SU-DHL-6 (cell line): ENCODE results near the gene WARS2.

Experiments
- H2AFZ ChIP-seq: fragments of 200-600 bp; sonication (generic); 2 replicates; pipeline ENCODE4 v1.6.1; 2014; ENCODE audit warnings: low read depth, mild to moderate bottlenecking, moderate library complexity, mixed read lengths, antibody characterized with exemption, low read length; ENCODE audit not compliant: severe bottlenecking
- H3F3A ChIP-seq: fragments of 200-600 bp; shearing (Covaris generic); 2 replicates; pipeline ENCODE4 v1.6.0; 2016; ENCODE audit warnings: antibody characterized with exemption, mild to moderate bottlenecking; ENCODE audit not compliant: insufficient read depth
- H3K27ac ChIP-seq: fragments of 200-600 bp; sonication (generic); 2 replicates; pipeline ENCODE4 v1.5.1; 2016; ENCODE audit warnings: low read depth, mild to moderate bottlenecking, low read length, moderate library complexity, mixed read lengths
- H3K27me3 ChIP-seq: fragments of 200-600 bp; sonication (generic), shearing (Covaris generic); 2 replicates; pipeline ENCODE4 v1.6.0; 2014; ENCODE audit warnings: mild to moderate bottlenecking, low read length
- H3K36me3 ChIP-seq: fragments of 200-600 bp; sonication (generic); 2 replicates; pipeline ENCODE4 v1.6.1; 2014; ENCODE audit warnings: mild to moderate bottlenecking, low read length, mixed read lengths
- H3K4me2 ChIP-seq: fragments of 300-600, 200-600 bp; shearing (Covaris generic), sonication (generic); 2 replicates; pipeline ENCODE4 v1.6.0; 2014; ENCODE audit warnings: low read length, low read depth, mild to moderate bottlenecking; ENCODE audit not compliant: poor library complexity, severe bottlenecking
- H3K4me3 ChIP-seq: fragments of 200-600 bp; sonication (generic); 2 replicates; pipeline ENCODE4 v1.5.1; 2014; ENCODE audit warnings: antibody characterized with exemption, low read length, mild to moderate bottlenecking, mixed read lengths; ENCODE audit not compliant: insufficient read depth, poor library complexity, severe bottlenecking
- H3K79me2 ChIP-seq: fragments of 200-600 bp; sonication (generic); 2 replicates; pipeline ENCODE4 v1.6.1; 2014; ENCODE audit warnings: mild to moderate bottlenecking, low read length, moderate library complexity; ENCODE audit not compliant: insufficient read depth
- H3K9ac ChIP-seq: fragments of 200-600 bp; sonication (generic); 2 replicates; pipeline ENCODE4 v1.7.0; 2014; ENCODE audit warnings: mild to moderate bottlenecking, low read length
- H3K9me2 ChIP-seq: fragments of 200-600 bp; sonication (generic); replicated peaks from 2 replicates; pipeline ENCODE4 v1.6.1; 2014; ENCODE audit warnings: low read length; ENCODE audit not compliant: insufficient read depth
- H3K9me3 ChIP-seq: fragments of 200-600 bp; sonication (generic); 2 replicates; pipeline ENCODE4 v1.6.1; 2014; ENCODE audit warnings: low read length, mixed read lengths; ENCODE audit not compliant: insufficient read depth
- H4K20me1 ChIP-seq: fragments of 200-600 bp; sonication (generic); 2 replicates; pipeline ENCODE4 v1.6.1; 2014; ENCODE audit warnings: low read depth, mild to moderate bottlenecking, antibody characterized with exemption, low read length, moderate library complexity, mixed read lengths
- CTCF ChIP-seq: fragments of 200-600 bp; sonication (generic); IDR thresholded peaks from one replicate; pipeline ENCODE4 v1.5.1; 2017; ENCODE audit warnings: antibody characterized with exemption, mild to moderate bottlenecking, low read length, moderate library complexity; ENCODE audit not compliant: insufficient read depth, poor library complexity, severe bottlenecking
- EZH2phosphoT487 ChIP-seq: fragments of 200-600 bp; sonication (generic), shearing (Covaris generic); conservative IDR thresholded peaks from 2 replicates; pipeline ENCODE4 v1.6.1; 2018; ENCODE audit warnings: mild to moderate bottlenecking, antibody characterized with exemption, low read length, moderate library complexity, mixed read lengths

WARS2 gene

GRCh38 chr1:119012383-119012782 is 128.1 kb downstream of the WARS2 start:
- no peaks in the 10 kb centered on the region for H3K27me3 ChIP-seq
- H3K9me3 ChIP-seq: no peaks in the 10 kb centered on the region
- no peak overlapping the region for H3K27ac ChIP-seq
- no peaks in the 10 kb centered on the region for H3K36me3 ChIP-seq
- H3K79me2 ChIP-seq: no peaks in the 10 kb centered on the region
- no peak overlapping the region for H3K4me3 ChIP-seq
- no peak overlapping the region for H3K4me2 ChIP-seq
- H2AFZ ChIP-seq: no peak overlapping the region
- TF ChIP-seq CTCF: no peak
- no peak for TF ChIP-seq EZH2phosphoT487
- no peaks in the 10 kb centered on the region for H3K9me2 ChIP-seq
- no peaks in the 10 kb centered on the region for H3F3A ChIP-seq
- no peaks in the 10 kb centered on the region for H4K20me1 ChIP-seq
- H3K9ac ChIP-seq: no peak overlapping the region

GRCh38 chr1:119011706-119012105 is 128.7 kb downstream of the WARS2 start:
- Histone ChIP-seq H3K9me2 (no peaks in the 10 kb centered on the region), H3K27me3 (no peaks in the 10 kb centered on the region), H3K9me3 (no peaks in the 10 kb centered on the region), H3K36me3 (no peaks in the 10 kb centered on the region), H2AFZ (no peak overlapping the region), H3F3A (no peaks in the 10 kb centered on the region), H3K4me3 (no peak overlapping the region), H3K27ac (no peak overlapping the region), H4K20me1 (no peaks in the 10 kb centered on the region), H3K4me2 (no peak overlapping the region), H3K79me2 (no peaks in the 10 kb centered on the region), H3K9ac (no peak overlapping the region)
- no peak for TF ChIP-seq EZH2phosphoT487
- TF ChIP-seq CTCF: no peak

GRCh38 chr1:119011116-119011515 is 129.3 kb downstream of the WARS2 start:
- Histone ChIP-seq H3K27me3 (no peaks in the 10 kb centered on the region), H3K4me2 (no peak overlapping the region), H3K36me3 (no peaks in the 10 kb centered on the region), H4K20me1 (no peaks in the 10 kb centered on the region), H3K9me3 (no peaks in the 10 kb centered on the region), H2AFZ (no peak overlapping the region), H3K27ac (no peak overlapping the region), H3K9ac (no peak overlapping the region), H3K4me3 (no peak overlapping the region), H3F3A (no peaks in the 10 kb centered on the region), H3K79me2 (no peaks in the 10 kb centered on the region), H3K9me2 (no peaks in the 10 kb centered on the region)
- no peak for TF ChIP-seq CTCF
- TF ChIP-seq EZH2phosphoT487: no peak

GRCh38 chr1:119010201-119010600 is 130.3 kb downstream of the WARS2 start:
- Histone ChIP-seq H3K27me3 (no peaks in the 10 kb centered on the region), H2AFZ (no peak overlapping the region), H3K9ac (no peak overlapping the region), H3K9me2 (no peaks in the 10 kb centered on the region), H3K79me2 (no peaks in the 10 kb centered on the region), H3K36me3 (no peaks in the 10 kb centered on the region), H3K4me3 (no peak overlapping the region), H3K27ac (no peak overlapping the region), H3F3A (no peaks in the 10 kb centered on the region), H3K4me2 (no peak overlapping the region), H3K9me3 (no peaks in the 10 kb centered on the region), H4K20me1 (no peaks in the 10 kb centered on the region)
- TF ChIP-seq EZH2phosphoT487 (no peak), CTCF (no peak)
